ENCODE measurements around the gene FLNB.

The FLNB gene

DNA sequence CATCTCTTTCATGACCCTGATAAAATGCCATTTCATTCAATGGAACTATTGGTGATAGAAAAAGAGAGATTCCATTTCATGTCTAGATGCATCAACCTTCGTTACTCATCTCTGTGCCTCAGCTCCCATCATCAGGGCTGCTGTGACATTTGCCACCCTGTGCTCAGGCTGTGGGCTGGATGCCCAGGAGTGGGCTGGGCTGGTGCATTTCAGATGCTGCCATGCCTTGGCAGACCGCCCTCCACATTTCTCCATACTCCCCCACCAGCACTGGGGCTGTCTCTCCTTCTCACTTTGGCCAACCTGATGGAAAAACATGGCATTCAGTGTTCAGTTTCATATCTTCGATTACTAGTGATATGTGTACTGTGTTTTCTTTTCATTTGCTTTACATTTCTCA, 143.4 kb downstream of the FLNB start:
- no peaks in the 10 kb centered on the region for H3K79me2 ChIP-seq (ENCODE audit: insufficient read depth, low read length)
- no peak overlapping the region for H3K4me2 ChIP-seq (ENCODE audit: low read length)
- H3K27me3 ChIP-seq (ENCODE audit: insufficient read depth, low read length), result no peaks in the 10 kb centered on the region
- H3K4me1 ChIP-seq (ENCODE audit: insufficient read depth, low read length, severe bottlenecking), result no peaks in the 10 kb centered on the region
- no peaks in the 10 kb centered on the region for H3K9me3 ChIP-seq (ENCODE audit: low read length)
- H3K27ac ChIP-seq (ENCODE audit: low read depth, low read length, poor library complexity, severe bottlenecking), result no peak overlapping the region
- H4K20me1 ChIP-seq (ENCODE audit: insufficient read depth, low read length), result no peaks in the 10 kb centered on the region
- H3F3A ChIP-seq (ENCODE audit: insufficient read depth, low read length), result no peaks in the 10 kb centered on the region
- no peaks in the 10 kb centered on the region for H3K9me2 ChIP-seq (ENCODE audit: low read depth, low read length)
- H2AFZ ChIP-seq (ENCODE audit: low read length), result no peak overlapping the region
- H3K9ac ChIP-seq (ENCODE audit: low read length), result no peak overlapping the region
- H3K36me3 ChIP-seq (ENCODE audit: insufficient read depth, low read length), result peaks cover 10% of the 10 kb centered on the region; the same call in 1 of the 2 replicates
- TF ChIP-seq, protein P1, sequence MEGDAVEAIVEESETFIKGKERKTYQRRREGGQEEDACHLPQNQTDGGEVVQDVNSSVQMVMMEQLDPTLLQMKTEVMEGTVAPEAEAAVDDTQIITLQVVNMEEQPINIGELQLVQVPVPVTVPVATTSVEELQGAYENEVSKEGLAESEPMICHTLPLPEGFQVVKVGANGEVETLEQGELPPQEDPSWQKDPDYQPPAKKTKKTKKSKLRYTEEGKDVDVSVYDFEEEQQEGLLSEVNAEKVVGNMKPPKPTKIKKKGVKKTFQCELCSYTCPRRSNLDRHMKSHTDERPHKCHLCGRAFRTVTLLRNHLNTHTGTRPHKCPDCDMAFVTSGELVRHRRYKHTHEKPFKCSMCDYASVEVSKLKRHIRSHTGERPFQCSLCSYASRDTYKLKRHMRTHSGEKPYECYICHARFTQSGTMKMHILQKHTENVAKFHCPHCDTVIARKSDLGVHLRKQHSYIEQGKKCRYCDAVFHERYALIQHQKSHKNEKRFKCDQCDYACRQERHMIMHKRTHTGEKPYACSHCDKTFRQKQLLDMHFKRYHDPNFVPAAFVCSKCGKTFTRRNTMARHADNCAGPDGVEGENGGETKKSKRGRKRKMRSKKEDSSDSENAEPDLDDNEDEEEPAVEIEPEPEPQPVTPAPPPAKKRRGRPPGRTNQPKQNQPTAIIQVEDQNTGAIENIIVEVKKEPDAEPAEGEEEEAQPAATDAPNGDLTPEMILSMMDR (IDR thresholded peaks at IDR 0.05; ENCODE audit: low read length), result no peak
- no peak for TF ChIP-seq EZH2 (IDR thresholded peaks at IDR 0.05; ENCODE audit: borderline replicate concordance, low read length)
- no peak overlapping the region for H3K4me3 ChIP-seq (ENCODE audit: low read depth, low read length, poor library complexity, severe bottlenecking)

DNA sequence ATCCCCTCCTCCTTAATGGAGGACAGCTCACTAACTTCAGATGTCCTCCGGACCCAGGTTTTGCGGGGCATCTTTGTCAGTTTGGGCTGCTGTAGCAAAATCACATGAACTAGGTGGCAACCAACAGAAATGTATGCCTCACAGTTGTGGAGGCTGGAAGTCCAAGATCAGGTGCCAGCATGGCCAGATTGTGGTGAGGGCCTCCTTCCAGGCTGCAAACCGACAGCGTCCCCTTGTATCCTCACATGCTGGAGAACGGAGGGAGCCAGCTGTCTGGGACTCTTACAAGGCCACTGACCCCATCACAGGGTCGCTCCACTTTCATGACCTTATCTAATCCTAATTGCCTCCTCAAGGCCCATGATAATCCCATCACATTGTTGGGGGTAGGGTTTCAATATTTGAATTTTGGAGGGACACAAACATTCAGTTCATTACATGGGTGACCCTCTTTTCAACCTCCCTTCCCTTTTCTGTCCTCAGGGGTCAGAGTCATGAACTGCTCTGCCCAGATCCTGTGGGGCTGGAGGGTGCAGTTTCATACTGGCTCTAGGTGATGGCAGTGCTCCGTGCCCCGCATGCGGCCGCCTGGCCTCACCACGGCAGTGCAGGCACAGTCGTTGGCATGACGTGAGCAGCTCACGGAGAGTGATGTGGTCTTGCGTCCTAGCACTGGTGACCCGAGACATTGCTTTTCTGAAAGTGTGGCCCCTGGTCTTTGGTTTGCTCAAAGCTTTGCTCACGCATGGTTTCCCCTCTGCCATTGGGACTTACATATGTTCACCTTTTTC, 144.2 kb downstream of the FLNB start:
- Histone ChIP-seq H3F3A (ENCODE audit: insufficient read depth, low read length) (no peaks in the 10 kb centered on the region), H3K9me3 (ENCODE audit: low read length) (no peaks in the 10 kb centered on the region), H3K27ac (ENCODE audit: low read depth, low read length, poor library complexity, severe bottlenecking) (no peak overlapping the region), H3K36me3 (ENCODE audit: insufficient read depth, low read length) (peaks cover 10% of the 10 kb centered on the region; the same call in 1 of the 2 replicates), H2AFZ (ENCODE audit: low read length) (no peak overlapping the region), H3K4me1 (ENCODE audit: insufficient read depth, low read length, severe bottlenecking) (no peaks in the 10 kb centered on the region), H3K27me3 (ENCODE audit: insufficient read depth, low read length) (no peaks in the 10 kb centered on the region), H3K9me2 (ENCODE audit: low read depth, low read length) (no peaks in the 10 kb centered on the region), H4K20me1 (ENCODE audit: insufficient read depth, low read length) (no peaks in the 10 kb centered on the region), H3K9ac (ENCODE audit: low read length) (no peak overlapping the region), H3K79me2 (ENCODE audit: insufficient read depth, low read length) (no peaks in the 10 kb centered on the region), H3K4me3 (ENCODE audit: low read depth, low read length, poor library complexity, severe bottlenecking) (no peak overlapping the region), H3K4me2 (ENCODE audit: low read length) (no peak overlapping the region)
- TF ChIP-seq, protein P1 (IDR thresholded peaks at IDR 0.05; ENCODE audit: low read length), result no peak
- no peak for TF ChIP-seq EZH2 (IDR thresholded peaks at IDR 0.05; ENCODE audit: borderline replicate concordance, low read length)

DNA sequence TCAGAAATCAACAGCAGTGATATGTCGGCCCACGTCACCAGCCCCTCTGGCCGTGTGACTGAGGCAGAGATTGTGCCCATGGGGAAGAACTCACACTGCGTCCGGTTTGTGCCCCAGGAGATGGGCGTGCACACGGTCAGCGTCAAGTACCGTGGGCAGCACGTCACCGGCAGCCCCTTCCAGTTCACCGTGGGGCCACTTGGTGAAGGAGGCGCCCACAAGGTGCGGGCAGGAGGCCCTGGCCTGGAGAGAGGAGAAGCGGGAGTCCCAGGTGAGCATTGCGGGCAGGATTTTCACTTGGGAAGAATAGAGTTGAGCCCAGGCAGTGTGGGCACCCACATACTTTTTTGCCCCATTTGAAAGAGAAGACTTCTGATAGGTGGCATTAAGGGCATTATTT, 145.1 kb downstream of the FLNB start:
- no peaks in the 10 kb centered on the region for H3K9me2 ChIP-seq (ENCODE audit: low read depth, low read length)
- no peak overlapping the region for H2AFZ ChIP-seq (ENCODE audit: low read length)
- no peak overlapping the region for H3K4me2 ChIP-seq (ENCODE audit: low read length)
- peaks cover 7% of the 10 kb centered on the region; the same call in 1 of the 2 replicates for H3K36me3 ChIP-seq (ENCODE audit: insufficient read depth, low read length)
- H3K27me3 ChIP-seq (ENCODE audit: insufficient read depth, low read length), result no peaks in the 10 kb centered on the region
- no peaks in the 10 kb centered on the region for H3K79me2 ChIP-seq (ENCODE audit: insufficient read depth, low read length)
- H3K27ac ChIP-seq (ENCODE audit: low read depth, low read length, poor library complexity, severe bottlenecking), result no peak overlapping the region
- TF ChIP-seq, protein P1 (IDR thresholded peaks at IDR 0.05; ENCODE audit: low read length), result no peak
- TF ChIP-seq EZH2 (IDR thresholded peaks at IDR 0.05; ENCODE audit: borderline replicate concordance, low read length), result no peak
- H3K9ac ChIP-seq (ENCODE audit: low read length), result no peak overlapping the region
- H3K4me3 ChIP-seq (ENCODE audit: low read depth, low read length, poor library complexity, severe bottlenecking), result no peak overlapping the region
- no peaks in the 10 kb centered on the region for H3F3A ChIP-seq (ENCODE audit: insufficient read depth, low read length)
- no peaks in the 10 kb centered on the region for H4K20me1 ChIP-seq (ENCODE audit: insufficient read depth, low read length)
- H3K9me3 ChIP-seq (ENCODE audit: low read length), result no peaks in the 10 kb centered on the region
- no peaks in the 10 kb centered on the region for H3K4me1 ChIP-seq (ENCODE audit: insufficient read depth, low read length, severe bottlenecking)
